ENCODE data around the gene NPIPB2.
"Not testable (repeated sequence)": the region's sequence is repeated elsewhere in the genome, so short reads cannot be mapped to it uniquely, and the experiment has no call there.

The NPIPB2 gene

GRCh38 chr16:11941945-11942344 lies at the start of gene NPIPB2:
Gene NPIPB2, minus strand, starts transcription at chr16:11942045. Its CDS starts 0 bp downstream, at chr16:11942045.
- DNase-seq = not testable (repeated sequence)

- no peak for DNase-seq
Measured at GRCh38 chr16:11990702-11991390, 49.0 kb upstream of the NPIPB2 start.

GRCh38 chr16:11988258-11988978 lies 46.6 kb upstream of the NPIPB2 start:
- no peak for DNase-seq

- DNase-seq = no peak
Measured at GRCh38 chr16:11986521-11987057, 44.7 kb upstream of the NPIPB2 start.

- DNase-seq = no peak
Measured at GRCh38 chr16:11985250-11985649, 43.4 kb upstream of the NPIPB2 start.

- no peak for DNase-seq
Measured at GRCh38 chr16:11980136-11980844, 38.4 kb upstream of the NPIPB2 start.

- DNase-seq = no peak
Measured at GRCh38 chr16:11979013-11979672, 37.3 kb upstream of the NPIPB2 start.

- DNase-seq = no peak
Measured at GRCh38 chr16:11978080-11978479, 36.2 kb upstream of the NPIPB2 start.

- no peak for DNase-seq
Measured at GRCh38 chr16:11977376-11978041, 35.7 kb upstream of the NPIPB2 start.

GRCh38 chr16:11976850-11977375 lies 35.1 kb upstream of the NPIPB2 start:
- no peak for DNase-seq

GRCh38 chr16:11973070-11973469 lies 31.2 kb upstream of the NPIPB2 start:
- DNase-seq = no peak

- DNase-seq = no peak
Measured at GRCh38 chr16:11972128-11972527, 30.3 kb upstream of the NPIPB2 start.

- not testable (repeated sequence) for DNase-seq
Measured at GRCh38 chr16:11970292-11970691, 28.4 kb upstream of the NPIPB2 start.

GRCh38 chr16:11968577-11968976 lies 26.7 kb upstream of the NPIPB2 start:
- DNase-seq = no peak

GRCh38 chr16:11967195-11967911 lies 25.5 kb upstream of the NPIPB2 start:
- no peak for DNase-seq

GRCh38 chr16:11966173-11966572 lies 24.3 kb upstream of the NPIPB2 start:
- no peak for DNase-seq

GRCh38 chr16:11964761-11965551 lies 23.1 kb upstream of the NPIPB2 start, which contains the start of gene TNFRSF17:
Gene TNFRSF17, plus strand, starts transcription at chr16:11965210. Its CDS starts 115 bp downstream, at chr16:11965325.
- no peak for DNase-seq

- DNase-seq = no peak
Measured at GRCh38 chr16:11963706-11964105, 21.9 kb upstream of the NPIPB2 start.

- DNase-seq = not testable (repeated sequence)
Measured at GRCh38 chr16:11962978-11963377, 21.1 kb upstream of the NPIPB2 start.

- DNase-seq = not testable (repeated sequence)
Measured at GRCh38 chr16:11962457-11962856, 20.6 kb upstream of the NPIPB2 start.
